Heart left ventricle (tissue), 16 donors: ENCODE measurements around the gene UQCRC1. TPM values are rescaled to one million over a fixed set of nuclear protein-coding genes. Genes with fewer than 3 reads are reported as not detected.

Experiments used
- ATAC-seq, 4 donors: fragments of 200-7000 bp; cut with Tn5 transposase; one replicate each; pipeline ENCODE4 v1.9.1; 2020 to 2022; ENCODE audit warnings: moderate library complexity in 4 of 4, mild to moderate bottlenecking in 3 of 4, moderate number of reproducible peaks in 1 of 4
- DNase-seq, 5 donors: peaks; one replicate each; pipeline ENCODE4 v3.0.0-alpha.2; 2020
- H3K27ac ChIP-seq, 12 donors: fragments of 200-600 bp; sonication (generic) in 4 of 12; one replicate each; pipeline versions ENCODE4 v1.5.0 to v1.8.0; 2016 to 2022; ENCODE audit warnings: mild to moderate bottlenecking in 2 of 12
- H3K27me3 ChIP-seq, 9 donors: fragments of 200-600 bp; sonication (generic) in 2 of 9; one replicate each; pipeline versions ENCODE4 v1.5.1 to v1.8.0; 2016 to 2022; ENCODE audit warnings: mild to moderate bottlenecking in 3 of 9
- H3K36me3 ChIP-seq, 9 donors: fragments of 200-600 bp; sonication (generic) in 2 of 9; one replicate each; pipeline versions ENCODE4 v1.5.0 to v1.8.0; 2018 to 2022; ENCODE audit warnings: mild to moderate bottlenecking in 2 of 9
- H3K4me1 ChIP-seq, 12 donors: fragments of 200-600 bp; sonication (generic) in 4 of 12; one replicate each; pipeline versions ENCODE4 v1.5.0 to v1.8.0; 2016 to 2022; ENCODE audit warnings: mild to moderate bottlenecking in 3 of 12
- H3K4me3 ChIP-seq, 12 donors: fragments of 200-600 bp; sonication (generic) in 4 of 12; one replicate each; pipeline versions ENCODE4 v1.5.0 to v1.8.0; 2017 to 2022; ENCODE audit warnings: mild to moderate bottlenecking in 9 of 12, moderate library complexity in 4 of 12
- H3K9me3 ChIP-seq, 12 donors: fragments of 200-600 bp; sonication (generic) in 4 of 12; one replicate each; pipeline versions ENCODE4 v1.5.0 to v1.8.0; 2016 to 2022; ENCODE audit warnings: mild to moderate bottlenecking in 1 of 12
- POLR2A ChIP-seq, 2 donors: fragments of 450-650 bp; IDR thresholded peaks; one replicate each; pipeline ENCODE4 v1.6.1; 2017; ENCODE audit warnings: antibody characterized with exemption in 2 of 2, mild to moderate bottlenecking in 2 of 2, moderate library complexity in 2 of 2
- WGBS, 4 donors: extraction: QIAGEN DNeasy Blood & Tissue Kit in 2 of 4; methylation state at CpG; one replicate each; pipeline versions ENCODE4 v1.1.5 to v1.1.7; 2013 to 2018; 5-methylcytosine and 5-hydroxymethylcytosine counted together
- intact Hi-C, 10 donors: fragments of 100-400 bp; cut with DNase I; formaldehyde crosslinking; loops; one replicate each; pipeline versions ENCODE4 v1.11.1 to v1.14.2; 2022
- polyA plus RNA-seq, 2 donors: library from polyadenylated mRNA; stranded (reverse); fragments of 200-250 nt; gene quantifications; one replicate each; pipeline ENCODE4 v1.2.3, GENCODE V29; 2013
- total RNA-seq, 9 donors: library from RNA; depleted of rRNA in 2 of 9; stranded (reverse); fragments of >200 nt in 2 of 9; fragmentation: NEBNext Ultra II Directional in 3 of 9; extraction: Animal tissue kit (Norgen Biotek cat#: 25700) in 3 of 9; gene quantifications; one replicate each; pipeline versions ENCODE4 v1.1.0 to v1.2.4, GENCODE V29; 2016 to 2023
- TF ChIP-seq, protein P1 (sequence below), 12 donors: fragments of 200-600 bp; sonication (generic) in 4 of 12; IDR thresholded peaks; one replicate each; pipeline versions ENCODE4 v1.5.0 to v1.8.0; 2018 to 2022; ENCODE audit warnings: antibody characterized with exemption in 12 of 12, mild to moderate bottlenecking in 5 of 12
- donor health status: ischemic (EF 13 %, LVEDD 7.1; RV severe dilation, severe dysfunction).
- donor health status: healthy with polysubstance abuse.
- donor health status: DM: no; HTN: yes; CAD: no.
- donor health status: DM: no; HTN: no; CAD: no.
- donor health status: ischemic (EF 25% LVEDD 6.9; RV normal size, moderate dysfunction).
- donor health status: ischemic (EF 25% LVEDD 5.7; RV mildly dilated, moderate dysfunction).
- donor health status: healthy.
- donor health status: DM: yes; HTN: yes; CAD: no.
- donor health status: ischemic (EF 35%, LVEDD 5.7; RV mildly dilated, moderate dysfunction).
- donor health status: nonischemic (EF 11% LVEDD 7.7; RV severe dilation, severe dysfunction).
- donor health status: DM: yes; HTN: yes; CAD: no.
- donor health status: PGD.
- donor health status: ischemic (EF 29% LVEDD 5.4; RV normal size, mild dysfunction).
- donor health status: nonischemic (EF 23%, LVEDD 6.1; RV moderate dilation, normal function).

Gene UQCRC1
- total and polyA plus RNA-seq, 11 donors, result 580 to 2,191 (median 1,008) TPM

DNA sequence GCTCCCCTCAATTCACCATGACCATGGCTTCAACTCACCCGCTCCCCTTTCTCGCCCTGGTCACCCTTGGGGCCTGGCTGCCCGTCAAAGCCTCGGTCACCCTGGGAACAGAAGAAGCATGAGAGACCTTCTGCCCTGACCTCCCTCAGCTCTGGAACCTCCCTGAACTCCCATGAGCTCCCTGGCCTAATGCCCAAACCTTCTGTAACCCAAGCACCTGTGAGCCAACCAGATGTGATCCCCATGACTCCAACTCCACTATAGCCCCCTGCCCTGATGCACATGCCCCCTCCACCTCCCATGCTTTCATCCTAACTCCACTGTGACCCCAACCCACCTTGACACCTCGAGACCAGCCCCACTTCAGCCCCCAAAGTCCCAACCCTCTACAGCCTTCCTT is 42.4 kb downstream of the UQCRC1 start:
- Histone ChIP-seq H3K36me3 (no peaks in the 10 kb centered on the region), H3K27ac (no peak overlapping the region), H3K4me3 (no peak overlapping the region), H3K4me1 (peaks cover 0 to 25% (median 0%) of the 10 kb centered on the region in 12 donors), H3K9me3 (no peaks in the 10 kb centered on the region), H3K27me3 (no peaks in the 10 kb centered on the region)
- TF ChIP-seq, protein P1, sequence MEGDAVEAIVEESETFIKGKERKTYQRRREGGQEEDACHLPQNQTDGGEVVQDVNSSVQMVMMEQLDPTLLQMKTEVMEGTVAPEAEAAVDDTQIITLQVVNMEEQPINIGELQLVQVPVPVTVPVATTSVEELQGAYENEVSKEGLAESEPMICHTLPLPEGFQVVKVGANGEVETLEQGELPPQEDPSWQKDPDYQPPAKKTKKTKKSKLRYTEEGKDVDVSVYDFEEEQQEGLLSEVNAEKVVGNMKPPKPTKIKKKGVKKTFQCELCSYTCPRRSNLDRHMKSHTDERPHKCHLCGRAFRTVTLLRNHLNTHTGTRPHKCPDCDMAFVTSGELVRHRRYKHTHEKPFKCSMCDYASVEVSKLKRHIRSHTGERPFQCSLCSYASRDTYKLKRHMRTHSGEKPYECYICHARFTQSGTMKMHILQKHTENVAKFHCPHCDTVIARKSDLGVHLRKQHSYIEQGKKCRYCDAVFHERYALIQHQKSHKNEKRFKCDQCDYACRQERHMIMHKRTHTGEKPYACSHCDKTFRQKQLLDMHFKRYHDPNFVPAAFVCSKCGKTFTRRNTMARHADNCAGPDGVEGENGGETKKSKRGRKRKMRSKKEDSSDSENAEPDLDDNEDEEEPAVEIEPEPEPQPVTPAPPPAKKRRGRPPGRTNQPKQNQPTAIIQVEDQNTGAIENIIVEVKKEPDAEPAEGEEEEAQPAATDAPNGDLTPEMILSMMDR (IDR thresholded peaks at IDR 0.05), result no peak
- TF ChIP-seq POLR2A (IDR thresholded peaks at IDR 0.05), result no peak
- ATAC-seq (no peak), DNase-seq (no peak)
- 88 to 98% (median 91%) methylated on average over 5 of the region's 5 CpGs for WGBS, 4 donors
- intact Hi-C loops, result no loop called here

DNA sequence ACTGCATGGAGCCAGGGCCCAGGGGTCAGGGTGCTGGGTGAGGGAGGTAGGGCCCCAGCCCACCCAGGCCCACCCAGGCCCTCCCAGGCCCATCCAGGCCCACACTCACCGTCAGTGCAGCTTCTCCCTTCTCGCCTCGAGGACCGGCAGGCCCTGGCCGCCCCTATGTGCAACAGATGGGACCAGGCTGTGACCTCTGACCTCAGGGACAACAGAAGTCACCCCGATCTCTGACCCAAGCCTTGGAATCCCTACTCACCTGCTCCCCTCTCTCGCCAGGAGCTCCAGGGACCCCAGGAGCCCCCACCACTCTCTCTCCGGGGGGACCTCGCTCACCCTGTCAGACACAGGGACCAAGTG is 43.1 kb downstream of the UQCRC1 start:
- H3K9me3 ChIP-seq, result no peaks in the 10 kb centered on the region
- DNase-seq (no peak), ATAC-seq (no peak)
- H3K27ac ChIP-seq, result no peak overlapping the region
- TF ChIP-seq, protein P1 (IDR thresholded peaks at IDR 0.05), result no peak
- no peak for TF ChIP-seq POLR2A (IDR thresholded peaks at IDR 0.05)
- peaks cover 0 to 28% (median 0%) of the 10 kb centered on the region in 12 donors for H3K4me1 ChIP-seq
- H3K27me3 ChIP-seq, result no peaks in the 10 kb centered on the region
- H3K4me3 ChIP-seq, result no peak overlapping the region
- intact Hi-C loops, result no loop called here
- 86 to 96% (median 92%) methylated on average over 5 to 9 of the region's 9 CpGs for WGBS, 4 donors
- no peaks in the 10 kb centered on the region for H3K36me3 ChIP-seq

DNA sequence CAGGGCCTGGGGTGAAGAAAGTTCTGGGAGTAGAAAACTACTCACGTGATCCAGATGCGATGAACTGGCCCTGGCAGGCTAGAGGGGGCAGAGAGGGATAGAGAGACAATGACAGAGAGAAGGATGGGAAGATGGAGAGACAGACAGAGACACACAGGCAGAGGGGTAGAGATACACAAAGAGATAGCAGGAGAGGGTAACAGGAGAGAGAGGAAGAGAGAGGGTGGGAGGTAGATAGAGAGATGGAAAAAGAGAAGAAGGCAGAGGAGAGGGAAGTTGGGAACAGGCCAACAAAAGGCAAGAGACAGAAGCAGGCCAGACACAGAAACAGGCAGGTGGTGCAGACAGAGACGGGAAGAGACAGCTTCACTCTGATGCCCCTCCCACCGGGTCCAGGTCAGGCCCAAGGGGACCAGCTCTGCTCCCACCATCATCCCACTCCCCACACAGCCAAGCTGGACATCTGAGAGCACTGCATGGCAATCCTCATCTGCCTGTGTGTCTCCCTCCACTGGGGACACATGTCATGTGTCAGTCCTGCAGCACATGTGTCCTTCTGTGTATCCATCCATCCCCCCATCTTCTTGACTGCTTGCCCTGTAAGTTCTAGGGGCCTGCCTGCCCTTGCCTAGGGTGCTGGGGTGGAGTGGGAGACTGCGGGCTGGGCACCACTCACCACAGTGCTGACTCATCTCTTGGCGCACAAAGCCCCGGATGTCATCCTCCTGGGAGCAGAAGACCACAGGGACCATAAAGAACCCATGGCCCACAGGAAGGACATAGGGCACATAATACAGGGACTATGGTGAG is 43.6 kb downstream of the UQCRC1 start:
- Histone ChIP-seq H3K27me3 (no peaks in the 10 kb centered on the region), H3K36me3 (no peaks in the 10 kb centered on the region), H3K4me1 (peaks cover 0 to 34% (median 4%) of the 10 kb centered on the region in 12 donors), H3K4me3 (no peak overlapping the region), H3K27ac (no peak overlapping the region), H3K9me3 (no peaks in the 10 kb centered on the region)
- intact Hi-C loops, result no loop called here
- 56 to 68% (median 63%) methylated on average over 7 of the region's 7 CpGs for WGBS, 4 donors
- TF ChIP-seq, protein P1 (IDR thresholded peaks at IDR 0.05), result no peak
- TF ChIP-seq POLR2A (IDR thresholded peaks at IDR 0.05), result no peak
- ATAC-seq, result no peak
- no peak for DNase-seq

DNA sequence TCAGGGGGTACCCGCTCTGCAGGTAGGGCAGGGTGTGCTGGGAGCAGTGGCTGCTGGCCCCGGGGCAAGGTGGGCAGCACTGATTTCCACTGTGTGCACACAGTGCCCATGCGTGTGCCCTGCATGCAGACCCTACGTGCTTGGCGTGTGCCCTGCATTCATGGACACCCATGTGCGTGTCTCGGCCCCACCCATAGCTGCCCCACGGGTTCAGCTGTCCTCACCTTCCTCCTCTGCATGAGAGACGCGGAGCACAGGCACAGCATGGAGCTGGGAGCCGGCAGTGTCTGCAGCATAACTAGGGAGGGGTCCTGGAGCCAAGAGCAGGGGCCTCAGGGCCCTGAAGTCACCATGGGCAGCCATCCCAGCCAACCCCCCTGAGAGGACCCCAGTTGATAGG is 44.3 kb downstream of the UQCRC1 start:
- H3K4me1 ChIP-seq, result peaks cover 2 to 40% (median 10%) of the 10 kb centered on the region in 12 donors
- H3K4me3 ChIP-seq, result no peak overlapping the region
- no peak for TF ChIP-seq POLR2A (IDR thresholded peaks at IDR 0.05)
- TF ChIP-seq, protein P1 (IDR thresholded peaks at IDR 0.05), result no peak
- no peak overlapping the region for H3K27ac ChIP-seq
- intact Hi-C loops, result no loop called here
- no peaks in the 10 kb centered on the region for H3K27me3 ChIP-seq
- 84 to 90% (median 87%) methylated on average over 8 to 11 of the region's 11 CpGs for WGBS, 4 donors
- no peaks in the 10 kb centered on the region for H3K36me3 ChIP-seq
- DNase-seq (no peak), ATAC-seq (no peak)
- H3K9me3 ChIP-seq, result no peaks in the 10 kb centered on the region
